ENCODE data around the gene UQCR11. TPM values are rescaled to one million over a fixed set of nuclear protein-coding genes. Genes with fewer than 3 reads are reported as not detected.
A peak's percentile ranks its signal among the peaks of the same experiment; 100 is the strongest.

UQCR11 gene
- polyA plus RNA-seq, 3 donors, result 55.6 to 731 (median 659) TPM

DNA sequence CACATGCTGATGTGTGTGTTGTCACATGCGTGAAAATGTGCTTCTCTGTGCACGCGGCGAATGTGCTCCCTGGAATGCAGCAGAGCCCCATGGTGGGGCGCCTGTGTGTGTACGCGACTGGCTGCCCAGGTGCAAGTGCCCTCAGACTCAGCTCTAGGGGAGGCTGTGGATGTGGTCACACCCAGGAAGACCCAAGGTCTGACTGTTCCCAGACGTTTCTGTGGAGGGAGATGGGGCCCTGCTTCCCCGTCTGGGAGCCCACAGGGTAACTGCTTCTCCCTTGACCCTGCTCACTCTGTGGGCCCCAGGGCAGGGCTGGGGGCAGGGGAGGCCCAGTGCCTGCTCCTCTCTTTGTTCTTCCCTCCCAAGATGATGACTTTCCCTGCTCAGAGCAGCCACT, 7.9 kb upstream of the UQCR11 start:
- 100% methylated on average over 7 of the region's 9 CpGs for WGBS (ENCODE audit: insufficient coverage)
- no peak overlapping the region for H3K27ac ChIP-seq (ENCODE audit: low read depth in 1 of 2, low read length in 2 of 2)
- Mint-ChIP-seq H3K9me3 (no peaks in the 10 kb centered on the region), H3K4me3 (no peak overlapping the region), H3K36me3 (peaks cover 39 to 75% of the 10 kb centered on the region in 2 donors), H3K27me3 (ENCODE audit: low read depth in 3 of 3) (peaks cover 2 to 13% (median 6%) of the 10 kb centered on the region in 3 donors), H3K27ac (peak overlapping the region in 1 of 7 donors; percentile 14), H3K4me1 (peaks cover 17% of the 10 kb centered on the region)
- peaks cover 0 to 6% of the 10 kb centered on the region in 2 donors for H3K27me3 ChIP-seq (ENCODE audit: control insufficient read depth in 2 of 2, insufficient read depth in 2 of 2, low read length in 2 of 2)
- no peaks in the 10 kb centered on the region for H3K9me3 ChIP-seq (replicated peaks in 1 of 2; ENCODE audit: control insufficient read depth in 1 of 2, insufficient read depth in 1 of 2, low read length in 2 of 2)
- no peak overlapping the region for H3K9ac ChIP-seq (ENCODE audit: insufficient read depth, low read length, poor library complexity, severe bottlenecking)
- intact Hi-C loops (cut with micrococcal nuclease), result no loop called here
- TF ChIP-seq, protein P1, sequence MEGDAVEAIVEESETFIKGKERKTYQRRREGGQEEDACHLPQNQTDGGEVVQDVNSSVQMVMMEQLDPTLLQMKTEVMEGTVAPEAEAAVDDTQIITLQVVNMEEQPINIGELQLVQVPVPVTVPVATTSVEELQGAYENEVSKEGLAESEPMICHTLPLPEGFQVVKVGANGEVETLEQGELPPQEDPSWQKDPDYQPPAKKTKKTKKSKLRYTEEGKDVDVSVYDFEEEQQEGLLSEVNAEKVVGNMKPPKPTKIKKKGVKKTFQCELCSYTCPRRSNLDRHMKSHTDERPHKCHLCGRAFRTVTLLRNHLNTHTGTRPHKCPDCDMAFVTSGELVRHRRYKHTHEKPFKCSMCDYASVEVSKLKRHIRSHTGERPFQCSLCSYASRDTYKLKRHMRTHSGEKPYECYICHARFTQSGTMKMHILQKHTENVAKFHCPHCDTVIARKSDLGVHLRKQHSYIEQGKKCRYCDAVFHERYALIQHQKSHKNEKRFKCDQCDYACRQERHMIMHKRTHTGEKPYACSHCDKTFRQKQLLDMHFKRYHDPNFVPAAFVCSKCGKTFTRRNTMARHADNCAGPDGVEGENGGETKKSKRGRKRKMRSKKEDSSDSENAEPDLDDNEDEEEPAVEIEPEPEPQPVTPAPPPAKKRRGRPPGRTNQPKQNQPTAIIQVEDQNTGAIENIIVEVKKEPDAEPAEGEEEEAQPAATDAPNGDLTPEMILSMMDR (IDR thresholded peaks at IDR 0.05), result no peak
- H2AFZ ChIP-seq (ENCODE audit: insufficient read depth, low read depth, low read length, poor library complexity, severe bottlenecking), result no peak overlapping the region
- H3K79me2 ChIP-seq (ENCODE audit: insufficient read depth, low read length), result no peaks in the 10 kb centered on the region
- no peak overlapping the region for H3K4me3 ChIP-seq (replicated peaks in 1 of 3; ENCODE audit: low read depth in 2 of 3, low read length in 3 of 3)
- H3K4me1 ChIP-seq (ENCODE audit: control insufficient read depth in 1 of 2, insufficient read depth in 2 of 2, low read length in 2 of 2), result peaks cover 15 to 17% of the 10 kb centered on the region in 2 donors
- no peaks in the 10 kb centered on the region for H4K20me1 ChIP-seq (ENCODE audit: insufficient read depth, low read length)
- peaks cover 48 to 50% of the 10 kb centered on the region in 2 donors for H3K36me3 ChIP-seq (replicated peaks in 1 of 2; ENCODE audit: control insufficient read depth in 1 of 2, insufficient read depth in 2 of 2, low read length in 2 of 2)
- H3K4me2 ChIP-seq (replicated peaks; ENCODE audit: extremely low read depth, low read length, poor library complexity, severe bottlenecking), result no peak overlapping the region
- no peak for DNase-seq

- Histone ChIP-seq H3K9ac (ENCODE audit: insufficient read depth, low read length, poor library complexity, severe bottlenecking) (no peak overlapping the region), H3K27ac (ENCODE audit: low read depth in 1 of 2, low read length in 2 of 2) (no peak overlapping the region), H3K79me2 (ENCODE audit: insufficient read depth, low read length) (no peaks in the 10 kb centered on the region), H3K36me3 (replicated peaks in 1 of 2; ENCODE audit: control insufficient read depth in 1 of 2, insufficient read depth in 2 of 2, low read length in 2 of 2) (peaks cover 47 to 50% of the 10 kb centered on the region in 2 donors), H3K4me2 (replicated peaks; ENCODE audit: extremely low read depth, low read length, poor library complexity, severe bottlenecking) (no peak overlapping the region), H3K4me1 (ENCODE audit: control insufficient read depth in 1 of 2, insufficient read depth in 2 of 2, low read length in 2 of 2) (peaks cover 15 to 17% of the 10 kb centered on the region in 2 donors), H2AFZ (ENCODE audit: insufficient read depth, low read depth, low read length, poor library complexity, severe bottlenecking) (no peak overlapping the region), H3K9me3 (replicated peaks in 1 of 2; ENCODE audit: control insufficient read depth in 1 of 2, insufficient read depth in 1 of 2, low read length in 2 of 2) (no peaks in the 10 kb centered on the region), H3K4me3 (replicated peaks in 1 of 3; ENCODE audit: low read depth in 2 of 3, low read length in 3 of 3) (no peak overlapping the region), H3K27me3 (ENCODE audit: control insufficient read depth in 2 of 2, insufficient read depth in 2 of 2, low read length in 2 of 2) (peaks cover 0 to 6% of the 10 kb centered on the region in 2 donors), H4K20me1 (ENCODE audit: insufficient read depth, low read length) (no peaks in the 10 kb centered on the region)
- intact Hi-C loops (cut with micrococcal nuclease), result no loop called here
- Mint-ChIP-seq H3K9me3 (no peaks in the 10 kb centered on the region), H3K27ac (no peak overlapping the region), H3K36me3 (peaks cover 36 to 70% of the 10 kb centered on the region in 2 donors), H3K4me3 (no peak overlapping the region), H3K4me1 (peaks cover 17% of the 10 kb centered on the region), H3K27me3 (ENCODE audit: low read depth in 3 of 3) (peaks cover 3 to 15% (median 7%) of the 10 kb centered on the region in 3 donors)
- no peak for DNase-seq
- 98% methylated on average over 36 of the region's 39 CpGs for WGBS (ENCODE audit: insufficient coverage)
- TF ChIP-seq, protein P1 (IDR thresholded peaks at IDR 0.05), result no peak
Measured at GRCh38 chr19:1612114-1613086, 7.1 kb upstream of the UQCR11 start.

All from CD14-positive monocyte (primary cell).